SJSA1 (cell line): ENCODE results near the gene C21orf91. TPM values are rescaled to one million over a fixed set of nuclear protein-coding genes. Genes with fewer than 3 reads are reported as not detected.
"Not testable (repeated sequence)": the region's sequence is repeated elsewhere in the genome, so short reads cannot be mapped to it uniquely, and the experiment has no call there.

Source experiments
- DNase-seq, 2 experiments: peaks; one replicate each; pipeline ENCODE4 v3.0.0-alpha.2; 2015 to 2020; ENCODE audit warnings: low spot score in 2 of 2, low read depth in 1 of 2
- H3K27ac ChIP-seq: fragments of 250-450 bp; sonication (Bioruptor Pico); 2 replicates; pipeline ENCODE4 v1.5.1; 2020; ENCODE audit warnings: mild to moderate bottlenecking, moderate library complexity
- H3K27me3 ChIP-seq: fragments of 250-450 bp; sonication (Bioruptor Pico); replicated peaks from 2 replicates; pipeline ENCODE4 v1.5.1; 2020; ENCODE audit warnings: mild to moderate bottlenecking, moderate library complexity
- H3K36me3 ChIP-seq: fragments of 250-450 bp; sonication (Bioruptor Pico); 2 replicates; pipeline ENCODE4 v1.5.1; 2020; ENCODE audit warnings: mild to moderate bottlenecking
- H3K4me1 ChIP-seq: fragments of 250-450 bp; sonication (Bioruptor Pico); replicated peaks from 2 replicates; pipeline ENCODE4 v1.6.1; 2021; ENCODE audit warnings: mild to moderate bottlenecking
- H3K4me3 ChIP-seq: fragments of 250-450 bp; sonication (Bioruptor Pico); 2 replicates; pipeline ENCODE4 v1.5.1; 2020; ENCODE audit warnings: mild to moderate bottlenecking
- H3K9me3 ChIP-seq: fragments of 250-450 bp; sonication (Bioruptor Pico); replicated peaks from 2 replicates; pipeline ENCODE4 v1.5.1; 2020; ENCODE audit warnings: mild to moderate bottlenecking
- total RNA-seq: library from RNA; depleted of rRNA; stranded (reverse); fragments of >200 nt; shearing (Covaris generic); gene quantifications from 2 replicates; pipeline ENCODE4 v1.2.3, GENCODE V29; 2014

Gene C21orf91
- total RNA-seq, 1 experiment from 2014 or later: 14.0 TPM

DNA sequence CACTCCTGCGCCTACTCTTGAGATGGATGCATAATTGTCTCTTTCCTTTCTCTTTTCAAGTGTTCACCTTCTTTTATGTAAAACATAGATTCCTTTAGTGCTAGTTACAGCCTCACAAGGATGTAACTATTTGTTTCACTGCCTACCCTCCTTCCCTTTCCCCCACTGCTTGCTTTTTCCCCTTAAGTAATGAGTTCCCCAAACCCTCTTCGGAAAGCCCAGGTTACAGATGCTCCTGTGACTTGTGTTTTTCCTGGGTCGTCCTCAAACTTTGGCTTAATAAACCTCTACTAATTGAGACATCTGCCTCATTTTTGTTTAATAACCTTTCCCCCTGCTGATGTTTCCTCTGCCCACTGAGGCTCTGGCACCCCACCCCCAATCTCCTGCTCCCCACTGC, 39.2 kb downstream of the C21orf91 start:
- no peaks in the 10 kb centered on the region for H3K36me3 ChIP-seq
- no peak for DNase-seq

DNA sequence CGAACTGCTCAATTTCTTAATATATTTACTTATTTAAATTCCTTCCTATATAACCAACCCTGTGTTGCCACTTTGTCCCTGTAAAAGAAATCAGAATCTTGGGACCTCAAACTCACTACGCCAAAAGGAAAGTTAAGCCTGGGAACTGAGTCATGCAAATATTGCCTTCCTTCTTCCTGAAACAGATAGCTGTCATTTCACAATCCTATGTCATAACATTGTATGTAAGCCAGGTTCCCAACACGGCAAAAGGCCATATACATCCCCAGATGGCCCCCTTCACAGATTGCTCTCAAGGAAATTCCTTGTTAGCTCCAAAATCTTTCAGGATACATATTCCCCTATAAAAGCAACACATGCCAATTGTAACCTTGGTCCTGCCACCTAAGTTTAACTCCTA, 39.7 kb downstream of the C21orf91 start:
- H3K9me3 ChIP-seq: no peaks in the 10 kb centered on the region
- H3K4me1 ChIP-seq: no peaks in the 10 kb centered on the region
- no peaks in the 10 kb centered on the region for H3K36me3 ChIP-seq
- no peaks in the 10 kb centered on the region for H3K27me3 ChIP-seq
- no peak overlapping the region for H3K4me3 ChIP-seq
- H3K27ac ChIP-seq: no peak overlapping the region
- no peak for DNase-seq

More for the DNA sequence above, 39.2 kb downstream of the C21orf91 start:
- Histone ChIP-seq H3K27ac (no peak overlapping the region), H3K4me3 (no peak overlapping the region), H3K27me3 (no peaks in the 10 kb centered on the region), H3K9me3 (no peaks in the 10 kb centered on the region), H3K4me1 (no peaks in the 10 kb centered on the region)

DNA sequence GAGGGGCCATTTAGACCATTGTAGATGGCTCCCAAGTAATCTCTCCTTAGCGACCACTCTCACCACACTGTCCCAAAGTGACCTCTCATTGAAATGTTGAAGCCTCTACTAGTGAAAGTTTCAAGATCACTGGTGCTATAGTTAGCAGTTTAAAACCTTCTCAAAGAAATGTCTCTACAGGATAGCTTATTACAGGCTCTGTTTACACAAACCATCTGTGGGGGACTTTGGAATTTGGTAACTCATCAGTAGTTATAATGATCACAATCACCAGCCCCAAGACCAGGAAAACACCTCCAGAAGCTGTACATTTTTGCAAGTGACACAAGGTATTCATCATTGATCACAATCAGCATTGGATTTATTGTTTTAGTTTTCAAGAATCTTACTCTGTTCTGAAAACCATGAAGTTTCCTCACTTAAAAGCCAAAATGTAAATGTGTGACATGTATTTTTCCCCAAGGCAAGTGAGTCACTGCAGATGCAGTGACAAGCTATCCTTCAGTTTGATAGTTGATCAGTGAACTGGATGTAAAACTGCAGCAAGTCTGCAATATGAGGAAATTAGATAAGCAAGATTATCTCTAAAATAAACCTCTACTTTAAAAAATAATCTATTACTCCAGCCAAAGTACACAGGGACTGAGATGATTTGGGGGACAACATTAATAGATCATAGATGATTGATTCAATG, 41.9 kb downstream of the C21orf91 start:
- Histone ChIP-seq H3K27me3 (no peaks in the 10 kb centered on the region), H3K36me3 (no peaks in the 10 kb centered on the region), H3K4me3 (no peak overlapping the region), H3K9me3 (no peaks in the 10 kb centered on the region), H3K27ac (no peak overlapping the region), H3K4me1 (no peaks in the 10 kb centered on the region)
- no peak for DNase-seq

DNA sequence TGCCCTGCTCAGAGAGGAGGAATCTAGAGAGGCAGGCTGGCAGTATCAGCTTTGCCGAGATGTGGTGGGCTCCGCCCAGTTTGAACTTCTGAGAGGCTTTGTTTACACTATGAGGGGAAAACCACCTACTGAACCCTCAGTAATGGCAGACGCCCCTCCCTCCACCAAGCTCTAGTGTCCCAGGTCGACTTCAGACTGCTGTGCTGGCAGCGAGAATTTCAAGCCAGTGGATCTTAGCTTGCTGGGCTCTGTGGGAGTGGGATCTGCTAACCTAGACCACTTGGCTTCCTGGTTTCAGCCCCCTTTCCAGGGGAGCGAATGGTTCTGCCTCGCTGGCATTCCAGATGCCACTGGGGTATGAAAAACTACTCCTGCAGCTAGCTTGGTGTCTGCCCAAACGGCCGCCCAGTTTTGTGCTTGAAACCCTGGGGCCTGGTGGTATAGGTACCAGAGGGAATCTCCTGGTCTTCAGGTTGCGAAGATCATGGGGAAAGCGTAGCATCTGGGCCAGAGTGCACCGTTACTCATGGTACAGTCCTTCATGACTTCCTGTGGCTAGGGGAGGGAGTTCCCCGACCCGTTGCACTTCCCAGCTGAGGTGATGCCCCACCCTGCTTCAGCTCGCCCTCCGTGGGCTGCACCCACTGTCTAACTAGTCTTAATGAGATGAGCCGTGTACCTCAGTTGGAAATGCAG, 43.6 kb downstream of the C21orf91 start:
- no peaks in the 10 kb centered on the region for H3K9me3 ChIP-seq
- no peaks in the 10 kb centered on the region for H3K27me3 ChIP-seq
- no peak for DNase-seq
- H3K4me1 ChIP-seq: no peaks in the 10 kb centered on the region
- no peak overlapping the region for H3K4me3 ChIP-seq
- H3K27ac ChIP-seq: no peak overlapping the region
- H3K36me3 ChIP-seq: no peaks in the 10 kb centered on the region

DNA sequence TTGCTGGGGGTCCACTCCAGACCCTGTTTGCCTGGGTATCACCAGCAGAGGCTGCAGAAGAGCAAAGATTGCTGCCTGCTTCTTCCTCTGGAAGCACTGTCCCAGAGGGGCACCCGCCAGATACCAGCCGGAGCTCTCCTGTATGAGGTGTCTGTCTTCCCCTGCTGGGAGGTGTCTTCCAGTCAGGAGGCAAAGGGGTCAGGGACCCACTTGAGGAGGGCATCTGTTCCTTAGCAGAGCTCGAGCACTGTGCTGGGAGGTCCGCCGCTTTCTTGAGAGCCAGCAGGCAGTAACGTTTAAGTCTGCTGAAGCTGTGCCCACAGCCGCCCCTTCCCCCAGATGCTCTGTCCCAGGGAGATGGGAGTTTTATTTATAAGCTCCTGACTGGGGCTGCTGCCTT, 44.1 kb downstream of the C21orf91 start:
- H3K36me3 ChIP-seq, H3K9me3 ChIP-seq, H3K4me1 ChIP-seq, H3K27me3 ChIP-seq, DNase-seq, H3K27ac ChIP-seq, H3K4me3 ChIP-seq: not testable (repeated sequence)

DNA sequence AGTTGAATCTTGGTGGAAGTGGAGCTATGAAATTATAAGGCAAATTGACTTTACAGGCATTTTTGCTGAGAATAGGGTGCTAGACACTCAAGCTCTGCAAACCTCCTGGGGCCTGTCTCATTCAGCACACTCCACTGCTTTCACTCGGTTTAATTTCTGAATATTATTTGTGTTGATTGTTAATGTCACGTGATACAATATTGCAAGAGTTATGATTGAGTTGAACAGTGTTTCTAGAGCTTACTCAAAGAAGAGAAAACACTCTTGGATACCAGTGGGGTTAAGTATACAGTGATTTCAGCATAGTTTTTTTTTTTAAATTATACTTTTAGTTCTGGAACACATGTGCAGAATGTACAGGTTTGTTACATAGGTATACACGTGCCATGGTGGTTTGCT, 49.7 kb downstream of the C21orf91 start:
- Histone ChIP-seq H3K4me1 (no peaks in the 10 kb centered on the region), H3K36me3 (no peaks in the 10 kb centered on the region), H3K4me3 (no peak overlapping the region), H3K27ac (no peak overlapping the region), H3K9me3 (no peaks in the 10 kb centered on the region), H3K27me3 (no peaks in the 10 kb centered on the region)
- DNase-seq: no peak

DNA sequence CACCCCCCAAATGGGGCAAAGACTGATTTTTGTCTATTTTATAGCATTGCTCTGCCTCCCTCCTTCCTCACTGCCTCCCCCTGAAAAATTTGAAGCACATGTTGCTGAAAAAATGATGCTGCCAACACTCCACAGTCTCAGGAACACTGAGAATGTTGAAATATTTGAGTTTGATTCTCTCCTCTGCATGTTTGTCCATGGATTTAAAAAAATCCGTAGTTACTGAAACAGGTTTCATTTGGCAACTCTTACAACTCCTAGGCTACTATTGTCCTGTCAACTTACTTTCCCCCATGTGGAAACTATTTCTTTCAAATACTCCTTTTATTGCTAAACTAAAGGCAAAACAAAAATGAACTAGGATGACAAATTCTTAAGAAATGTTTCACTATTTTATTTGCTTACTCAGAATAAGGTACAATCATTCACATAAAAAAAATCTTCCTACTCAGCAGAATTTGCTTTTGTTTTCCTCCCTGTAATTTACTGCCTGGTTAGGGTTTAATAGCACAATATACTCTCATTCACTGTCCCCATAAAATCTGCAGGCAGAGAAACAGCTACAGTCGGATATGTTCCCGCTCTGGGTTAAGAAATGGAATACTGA, 50.2 kb downstream of the C21orf91 start:
- DNase-seq: peak in 1 of 2 experiments; percentile 32
- Histone ChIP-seq H3K27ac (no peak overlapping the region), H3K4me3 (no peak overlapping the region), H3K9me3 (no peaks in the 10 kb centered on the region), H3K27me3 (no peaks in the 10 kb centered on the region), H3K4me1 (no peaks in the 10 kb centered on the region), H3K36me3 (no peaks in the 10 kb centered on the region)

DNA sequence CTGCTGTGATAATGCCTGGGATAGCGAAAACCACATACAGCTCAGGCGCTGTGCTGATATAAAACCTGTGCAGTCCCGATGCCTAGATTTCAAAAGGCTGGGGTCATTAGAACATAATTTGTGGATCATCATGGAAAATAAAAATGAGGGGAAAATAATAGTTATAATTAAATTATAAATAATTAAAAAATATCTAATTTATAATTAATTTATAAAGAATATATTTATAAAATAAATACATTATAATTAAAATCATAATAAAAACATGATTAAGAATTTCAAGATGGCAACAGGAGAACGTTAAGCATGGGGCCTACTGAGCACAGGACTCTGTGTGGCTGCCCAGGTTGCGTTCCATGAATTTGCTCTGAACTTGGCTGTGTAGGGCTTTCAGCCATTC, 53.9 kb downstream of the C21orf91 start:
- H3K9me3 ChIP-seq: no peaks in the 10 kb centered on the region
- no peaks in the 10 kb centered on the region for H3K36me3 ChIP-seq
- H3K4me1 ChIP-seq: no peaks in the 10 kb centered on the region
- H3K27me3 ChIP-seq: no peaks in the 10 kb centered on the region
- H3K27ac ChIP-seq: no peak overlapping the region
- H3K4me3 ChIP-seq: no peak overlapping the region
- DNase-seq: no peak

DNA sequence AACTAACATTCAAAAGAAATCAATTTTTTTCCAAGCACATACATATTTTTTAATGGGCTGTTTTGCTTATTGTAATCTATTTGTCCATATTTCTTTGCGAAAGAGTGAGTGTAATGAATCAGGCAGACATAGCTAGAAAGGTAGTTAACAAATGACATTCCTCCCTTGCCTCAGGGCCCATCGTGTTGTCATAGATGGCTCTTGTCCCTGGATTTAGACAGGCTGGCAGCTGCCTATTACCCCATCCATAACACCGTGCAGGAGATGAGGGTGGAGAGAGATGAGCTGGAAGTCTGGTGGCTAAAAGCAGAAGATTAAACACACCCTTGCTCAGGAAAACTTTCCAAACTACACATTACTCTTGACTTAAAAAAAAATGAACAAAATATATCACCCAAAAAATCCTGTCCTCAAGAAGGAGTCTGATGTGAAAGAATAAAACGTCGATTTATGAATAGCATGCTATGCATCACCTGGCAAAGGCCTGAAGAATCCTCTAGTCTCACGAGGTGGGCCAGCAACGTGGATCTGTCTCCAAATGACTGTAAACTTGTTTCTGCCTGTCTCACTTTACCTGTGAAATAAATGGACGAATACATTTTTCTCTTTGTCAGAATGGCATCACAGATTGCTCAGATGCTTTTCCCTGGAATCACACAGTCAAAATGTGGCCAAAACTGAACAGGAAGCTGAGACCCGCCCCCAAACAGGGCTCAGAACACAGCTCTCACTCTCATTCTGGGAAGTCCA, 55.7 kb downstream of the C21orf91 start:
- no peaks in the 10 kb centered on the region for H3K27me3 ChIP-seq
- no peak for DNase-seq
- no peaks in the 10 kb centered on the region for H3K36me3 ChIP-seq
- H3K27ac ChIP-seq: no peak overlapping the region
- no peak overlapping the region for H3K4me3 ChIP-seq
- H3K9me3 ChIP-seq: no peaks in the 10 kb centered on the region
- H3K4me1 ChIP-seq: no peaks in the 10 kb centered on the region

DNA sequence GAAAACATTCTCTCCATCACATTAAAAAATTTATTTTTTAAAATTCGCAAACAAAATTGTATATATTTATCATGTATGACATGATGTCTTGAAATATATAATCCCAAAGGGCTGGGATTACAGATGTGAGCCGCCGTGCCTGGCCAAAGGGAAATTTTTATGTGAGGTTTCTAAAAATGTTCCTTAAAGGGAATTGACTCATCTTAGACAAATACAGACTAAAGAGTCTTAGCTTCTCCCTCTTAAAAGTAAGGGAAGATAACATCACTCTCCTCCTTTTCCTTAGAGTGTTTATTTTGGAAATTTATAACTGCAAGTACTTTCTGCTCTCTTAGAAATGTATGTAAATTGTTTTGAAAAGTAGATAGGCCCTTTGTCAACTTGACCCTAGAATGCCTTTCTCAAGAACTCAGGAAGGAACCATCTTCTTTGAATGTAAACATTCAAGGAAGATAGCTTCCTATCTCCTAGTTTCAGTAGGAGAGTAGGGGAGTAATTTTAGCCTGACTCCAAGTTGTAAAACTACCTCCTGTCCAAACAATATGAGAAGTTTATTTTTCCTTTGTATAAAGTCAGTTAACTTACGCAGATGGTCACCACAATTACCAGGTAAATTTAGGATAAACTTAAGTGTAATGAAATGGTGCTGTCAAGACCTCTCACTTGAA, 59.5 kb downstream of the C21orf91 start:
- Histone ChIP-seq H3K27me3 (no peaks in the 10 kb centered on the region), H3K27ac (no peak overlapping the region), H3K36me3 (no peaks in the 10 kb centered on the region), H3K4me3 (no peak overlapping the region), H3K4me1 (no peaks in the 10 kb centered on the region), H3K9me3 (no peaks in the 10 kb centered on the region)
- DNase-seq: no peak

DNA sequence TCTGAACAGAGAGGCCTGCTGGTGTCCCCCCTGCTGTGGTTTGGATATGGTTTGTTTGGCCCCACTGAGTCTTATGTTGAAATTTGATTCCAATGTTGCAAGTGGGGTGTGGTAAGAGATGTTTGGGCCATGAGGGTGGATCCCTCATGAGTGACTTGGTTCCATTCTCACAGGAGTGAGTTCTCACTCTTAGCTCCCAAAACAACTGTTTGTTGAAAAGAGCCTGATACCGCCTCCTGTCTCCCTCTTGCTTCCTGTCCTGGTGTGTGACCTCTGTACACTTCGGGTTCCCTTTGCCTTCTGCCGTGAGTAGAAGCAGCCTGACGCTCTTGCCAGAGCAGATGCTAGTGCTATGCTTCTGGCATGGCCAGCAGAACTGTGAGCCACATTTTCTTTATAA, 60.5 kb downstream of the C21orf91 start:
- no peaks in the 10 kb centered on the region for H3K9me3 ChIP-seq
- no peaks in the 10 kb centered on the region for H3K27me3 ChIP-seq
- no peaks in the 10 kb centered on the region for H3K36me3 ChIP-seq
- H3K27ac ChIP-seq: no peak overlapping the region
- DNase-seq: no peak
- H3K4me3 ChIP-seq: no peak overlapping the region
- no peaks in the 10 kb centered on the region for H3K4me1 ChIP-seq

DNA sequence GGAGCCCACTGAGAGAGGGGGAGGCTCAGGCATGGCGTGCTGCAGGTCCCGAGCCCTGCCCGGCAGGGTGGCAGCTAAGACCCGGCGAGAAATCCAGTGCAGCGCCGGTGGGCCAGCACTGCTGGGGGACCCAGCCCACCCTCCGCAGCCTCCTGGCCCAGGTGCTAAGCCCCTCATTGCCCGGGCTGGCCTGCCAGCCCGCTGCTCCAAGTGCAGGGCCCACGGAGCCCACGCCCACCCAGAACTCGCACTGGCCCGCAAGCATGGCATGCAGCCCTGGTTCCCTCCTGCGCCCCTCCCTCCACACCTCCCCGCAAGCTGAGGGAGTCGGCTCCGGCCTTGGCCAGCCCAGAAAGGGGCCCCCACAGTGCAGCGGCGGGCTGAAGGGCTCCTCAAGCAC, 61.5 kb downstream of the C21orf91 start:
- Histone ChIP-seq H3K36me3 (no peaks in the 10 kb centered on the region), H3K27ac (no peak overlapping the region), H3K4me3 (no peak overlapping the region), H3K27me3 (no peaks in the 10 kb centered on the region), H3K9me3 (no peaks in the 10 kb centered on the region), H3K4me1 (no peaks in the 10 kb centered on the region)
- DNase-seq: no peak

DNA sequence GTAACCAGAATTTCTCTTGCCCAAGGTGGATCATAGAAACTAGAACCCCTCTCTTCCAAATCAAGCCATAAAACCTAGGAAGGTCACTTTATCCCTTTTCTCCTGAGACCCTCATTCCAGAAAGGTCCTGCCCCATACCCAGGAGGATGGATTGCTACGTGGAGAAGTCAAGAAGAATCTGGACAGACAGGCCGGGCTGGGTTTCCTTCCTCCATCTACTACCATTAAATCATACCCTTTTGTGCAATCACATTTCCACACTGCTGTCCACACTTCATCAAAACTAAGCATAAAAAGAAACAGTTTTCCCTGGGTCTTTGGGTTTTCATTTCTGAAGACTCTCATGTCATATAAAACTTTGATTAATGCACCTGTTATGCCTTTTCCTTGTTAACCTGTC, 65.4 kb downstream of the C21orf91 start:
- Histone ChIP-seq H3K4me1 (no peaks in the 10 kb centered on the region), H3K27ac (no peak overlapping the region)
- no peak for DNase-seq

More for the DNA sequence above, 65.4 kb downstream of the C21orf91 start:
- no peaks in the 10 kb centered on the region for H3K27me3 ChIP-seq
- H3K9me3 ChIP-seq: no peaks in the 10 kb centered on the region
- H3K36me3 ChIP-seq: no peaks in the 10 kb centered on the region
- no peak overlapping the region for H3K4me3 ChIP-seq
